ENCODE results near the gene RHO. TPM values are rescaled to one million over a fixed set of nuclear protein-coding genes. Genes with fewer than 3 reads are reported as not detected.
"Not testable (repeated sequence)": the region's sequence is repeated elsewhere in the genome, so short reads cannot be mapped to it uniquely, and the experiment has no call there.

The RHO gene
- not detected for total RNA-seq

- DNase-seq = no peak
These were observed at the start of gene RHO for GRCh38 chr3:129528589-129529100. Gene RHO (plus strand): TSS chr3:129528639. CDS start chr3:129528734, 95 bp downstream.

GRCh38 chr3:129481225-129481765, 47.1 kb upstream of the RHO start:
- peak; percentile 63 for DNase-seq

- peak; percentile 48 for DNase-seq
These were observed 46.6 kb upstream of the RHO start for GRCh38 chr3:129481766-129482332.

- no peak for DNase-seq
These were observed 45.7 kb upstream of the RHO start for GRCh38 chr3:129482721-129483120.

- DNase-seq = no peak
These were observed 44.6 kb upstream of the RHO start for GRCh38 chr3:129483870-129484269.

GRCh38 chr3:129485146-129485545, 43.3 kb upstream of the RHO start:
- not testable (repeated sequence) for DNase-seq

GRCh38 chr3:129485721-129486663, 42.4 kb upstream of the RHO start:
- peak; percentile 72 for DNase-seq

GRCh38 chr3:129486664-129487035, 41.8 kb upstream of the RHO start:
- DNase-seq = no peak

- DNase-seq = no peak
These were observed 41.1 kb upstream of the RHO start for GRCh38 chr3:129487183-129487867.

- DNase-seq = not testable (repeated sequence)
These were observed 40.5 kb upstream of the RHO start for GRCh38 chr3:129487868-129488335.

- not testable (repeated sequence) for DNase-seq
These were observed 39.2 kb upstream of the RHO start for GRCh38 chr3:129489258-129489657.

- peak; percentile 91 for DNase-seq
These were observed 38.2 kb upstream of the RHO start for GRCh38 chr3:129490273-129490675.

- not testable (repeated sequence) for DNase-seq
These were observed 37.4 kb upstream of the RHO start for GRCh38 chr3:129491077-129491476.

- no peak for DNase-seq
These were observed 36.6 kb upstream of the RHO start for GRCh38 chr3:129491794-129492193.

GRCh38 chr3:129492691-129493090, 35.7 kb upstream of the RHO start:
- no peak for DNase-seq

- DNase-seq = no peak
These were observed 35.2 kb upstream of the RHO start for GRCh38 chr3:129493206-129493605.

- not testable (repeated sequence) for DNase-seq
These were observed 33.9 kb upstream of the RHO start for GRCh38 chr3:129494499-129494898.

GRCh38 chr3:129495006-129495639, 33.3 kb upstream of the RHO start:
- DNase-seq = not testable (repeated sequence)

GRCh38 chr3:129497876-129498275, 30.6 kb upstream of the RHO start:
- DNase-seq = not testable (repeated sequence)

GRCh38 chr3:129498603-129499488, 29.6 kb upstream of the RHO start:
- DNase-seq = not testable (repeated sequence)
